ENCODE measurements around the gene NOS1.
"Not testable (repeated sequence)": the region's sequence is repeated elsewhere in the genome, so short reads cannot be mapped to it uniquely, and the experiment has no call there.

The NOS1 gene

DNA sequence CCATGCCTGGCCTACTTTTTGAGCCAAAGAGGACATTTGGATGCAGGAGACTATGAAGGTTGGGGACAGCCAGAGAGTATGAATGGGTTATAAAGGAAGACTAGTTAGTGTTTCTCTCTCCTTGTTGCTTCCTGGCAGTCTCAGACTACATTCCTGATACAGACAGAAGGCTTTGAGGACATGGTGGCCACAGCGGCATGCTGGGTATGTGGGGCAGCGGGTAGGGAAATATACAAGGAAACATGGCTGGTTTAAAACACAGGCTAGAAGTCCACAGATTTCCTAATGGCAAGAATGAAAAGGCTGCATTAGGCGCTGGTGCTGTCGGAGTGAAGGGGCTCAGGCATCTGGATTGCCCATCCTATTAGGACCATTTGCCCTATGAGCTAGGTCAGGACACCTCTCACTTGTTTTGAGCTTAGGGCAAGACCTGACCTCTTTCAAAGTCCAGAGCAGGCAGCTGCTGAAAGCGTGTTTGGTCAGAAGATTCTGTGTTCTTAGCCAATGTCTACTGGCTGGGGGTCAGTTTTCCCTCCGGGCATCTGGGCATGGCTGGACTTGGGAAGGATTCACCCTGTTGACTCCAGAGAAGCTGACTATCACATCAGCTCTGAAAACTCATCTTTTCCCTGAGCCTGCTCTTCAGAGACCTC is 151.0 kb downstream of the NOS1 start:
- DNase-seq (ENCODE audit: low spot score) (no peak), FAIRE-seq (no peak)

DNA sequence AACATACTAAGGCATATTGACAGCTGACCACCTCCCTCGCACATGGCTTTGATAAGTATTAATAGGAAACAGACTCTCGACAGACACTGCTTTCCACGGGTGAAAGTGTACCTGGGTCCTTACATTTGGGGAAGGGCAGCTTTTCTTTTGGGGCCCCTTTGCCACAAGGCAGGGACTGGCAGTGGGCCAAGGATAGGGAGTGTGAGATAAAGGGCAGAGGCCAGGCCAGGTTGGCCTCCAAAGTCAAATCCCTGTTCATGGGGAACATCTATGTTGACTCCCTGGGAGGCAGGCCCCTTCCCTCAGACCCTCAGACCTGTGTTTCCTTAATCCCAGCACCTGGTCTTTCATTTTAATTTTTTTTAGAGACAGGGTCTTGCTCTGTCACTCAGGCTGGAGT is 151.8 kb downstream of the NOS1 start:
- FAIRE-seq (no peak), DNase-seq (ENCODE audit: low spot score) (no peak)

DNA sequence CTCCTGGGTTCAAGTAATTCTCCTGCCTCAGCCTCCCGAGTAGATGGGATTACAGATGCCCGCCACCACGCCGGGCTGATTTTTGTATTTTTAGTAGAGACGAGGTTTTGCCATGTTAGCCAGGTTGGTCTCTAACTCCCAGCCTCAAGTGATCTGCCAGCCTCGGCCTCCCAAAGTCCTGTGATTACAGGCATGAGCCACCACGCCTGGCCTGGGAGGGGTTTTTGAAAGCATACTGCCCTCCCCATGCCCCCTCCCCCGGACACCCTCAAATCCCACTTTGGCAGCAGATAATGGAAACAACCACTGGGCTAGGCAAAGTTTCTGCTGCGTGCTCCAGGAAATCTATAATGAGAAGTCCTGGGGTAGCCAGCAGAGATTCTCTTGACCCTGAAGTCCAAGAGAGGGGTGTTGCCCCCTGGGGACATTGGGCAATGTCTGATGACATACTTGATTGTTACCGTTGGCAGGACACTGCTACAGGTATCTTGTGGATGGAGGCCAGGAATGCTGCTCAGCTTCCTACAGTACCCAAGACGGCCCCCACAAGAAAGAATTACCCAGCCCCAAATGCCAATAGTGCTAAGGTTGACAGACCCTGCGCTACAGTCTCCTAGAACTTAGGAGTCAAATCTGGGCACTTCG is 152.5 kb downstream of the NOS1 start:
- no peak for DNase-seq (ENCODE audit: low spot score)
- FAIRE-seq, result no peak

DNA sequence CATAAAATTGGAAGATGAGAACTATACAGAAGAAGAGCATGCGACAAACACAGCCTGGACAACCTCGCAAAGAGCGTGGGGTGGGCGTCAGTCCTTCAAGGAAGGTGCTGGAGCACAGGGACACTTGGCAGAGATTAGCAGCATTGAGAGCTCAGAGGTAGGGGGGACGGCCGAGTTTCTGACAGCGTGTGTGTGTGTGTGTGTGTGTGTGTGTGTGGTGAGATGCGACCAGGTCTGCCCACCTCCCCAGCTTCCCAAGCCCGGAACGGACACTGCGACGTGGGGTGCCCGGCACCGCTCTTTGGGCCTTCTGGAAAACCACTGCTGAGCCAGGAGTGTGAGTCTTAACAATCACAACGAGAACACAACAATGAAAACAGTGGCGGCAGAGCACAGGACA is 153.2 kb downstream of the NOS1 start:
- FAIRE-seq (no peak), DNase-seq (ENCODE audit: low spot score) (no peak)

DNA sequence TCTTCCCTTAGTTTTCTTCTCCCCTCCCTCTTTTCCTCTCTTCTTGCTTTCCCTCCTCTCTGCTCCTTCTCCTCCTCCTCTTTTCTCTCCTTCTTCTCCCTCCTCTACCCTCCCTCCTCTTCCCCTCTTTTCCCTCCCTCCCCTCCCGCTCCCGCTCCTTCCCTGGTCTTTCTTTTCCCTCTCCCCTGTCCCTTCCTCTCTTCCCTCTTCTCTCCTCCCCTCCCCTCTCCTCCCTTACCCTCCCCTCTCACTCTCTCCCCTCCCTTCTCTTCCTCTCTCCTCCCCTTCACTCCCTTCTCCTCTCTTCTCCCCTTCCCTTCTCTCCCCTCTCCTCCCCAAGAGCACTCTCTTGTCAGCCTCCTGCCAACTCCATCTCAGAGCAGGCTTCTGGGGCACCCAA is 153.8 kb downstream of the NOS1 start:
- FAIRE-seq (no peak), DNase-seq (ENCODE audit: low spot score) (no peak)

DNA sequence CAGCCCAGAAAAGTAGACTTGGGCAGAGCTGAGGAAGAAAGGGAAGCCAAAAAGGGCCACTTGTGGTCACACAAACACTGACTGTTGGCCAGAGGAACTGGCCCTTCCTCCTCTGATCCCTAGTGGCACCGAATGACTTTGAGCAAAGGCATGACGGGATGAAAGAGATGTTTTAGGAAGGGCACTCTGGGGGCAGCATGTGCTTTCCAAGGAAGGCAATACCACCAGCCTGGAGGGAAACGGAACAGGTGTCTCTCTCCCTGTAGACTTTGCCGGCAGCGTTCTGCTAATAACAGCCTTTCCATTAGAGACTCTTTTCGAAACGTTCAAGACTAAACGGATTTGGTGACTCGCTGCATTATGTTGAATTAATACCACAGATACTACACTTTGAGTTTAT is 158.9 kb downstream of the NOS1 start:
- no peak for DNase-seq (ENCODE audit: low spot score)
- no peak for FAIRE-seq

DNA sequence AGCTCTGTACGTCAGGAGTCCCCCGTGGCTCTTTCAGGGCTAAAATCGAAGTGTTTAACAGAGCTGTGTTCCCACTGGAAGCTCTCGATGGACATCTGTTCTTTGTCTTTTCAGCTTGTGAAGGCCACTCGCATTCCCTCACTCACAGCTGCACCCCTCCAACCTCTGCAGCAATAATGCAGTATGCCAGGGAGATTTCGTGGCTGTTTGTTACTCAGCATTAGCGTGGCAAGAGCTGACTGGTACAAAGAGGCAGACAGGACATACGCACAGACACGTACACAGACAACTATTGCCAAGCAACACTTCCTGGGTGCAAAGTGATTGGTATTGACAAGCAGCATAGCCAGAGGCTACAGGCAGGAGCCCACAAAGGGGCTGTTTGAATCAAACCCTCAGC is 159.4 kb downstream of the NOS1 start:
- no peak for DNase-seq (ENCODE audit: low spot score)

DNA sequence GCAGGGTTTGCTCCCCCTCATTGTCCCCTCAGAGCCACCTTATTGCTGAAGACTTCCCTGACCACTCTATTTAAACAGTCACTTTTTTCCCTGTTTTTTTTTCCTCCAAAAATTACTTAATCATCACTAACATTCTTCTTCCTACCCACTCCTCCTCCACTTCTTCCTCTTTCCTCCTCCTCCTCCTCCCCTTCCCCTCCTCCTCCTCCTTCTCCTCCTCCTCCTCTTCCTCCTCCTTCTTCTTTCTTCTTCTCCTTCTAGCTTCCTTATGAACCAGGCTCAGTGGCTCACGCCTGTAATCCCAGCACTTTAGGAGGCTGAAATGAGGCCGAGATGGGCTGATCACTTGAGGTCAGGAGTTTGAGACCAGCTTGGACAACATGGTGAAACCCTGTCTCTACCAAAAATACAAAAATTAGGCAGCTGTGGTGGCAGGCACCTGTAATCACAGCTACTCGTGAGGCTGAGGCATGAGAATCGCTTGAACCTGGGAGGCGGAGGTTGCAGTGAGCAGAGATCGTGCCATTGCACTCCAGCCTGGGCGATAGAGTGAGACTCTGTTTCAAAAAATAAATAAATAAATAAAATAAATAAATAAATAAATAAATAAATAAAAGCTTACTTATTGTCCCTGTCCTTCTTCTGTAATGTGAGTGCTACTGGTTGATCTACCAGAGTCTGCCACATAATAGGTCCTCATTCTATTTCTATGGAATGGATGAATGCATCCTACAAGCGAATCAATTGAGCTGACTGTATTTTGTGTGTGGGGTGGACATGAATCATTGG is 161.3 kb downstream of the NOS1 start:
- DNase-seq (ENCODE audit: low spot score); FAIRE-seq: not testable (repeated sequence)

More for the DNA sequence above, 159.4 kb downstream of the NOS1 start:
- no peak for FAIRE-seq

DNA sequence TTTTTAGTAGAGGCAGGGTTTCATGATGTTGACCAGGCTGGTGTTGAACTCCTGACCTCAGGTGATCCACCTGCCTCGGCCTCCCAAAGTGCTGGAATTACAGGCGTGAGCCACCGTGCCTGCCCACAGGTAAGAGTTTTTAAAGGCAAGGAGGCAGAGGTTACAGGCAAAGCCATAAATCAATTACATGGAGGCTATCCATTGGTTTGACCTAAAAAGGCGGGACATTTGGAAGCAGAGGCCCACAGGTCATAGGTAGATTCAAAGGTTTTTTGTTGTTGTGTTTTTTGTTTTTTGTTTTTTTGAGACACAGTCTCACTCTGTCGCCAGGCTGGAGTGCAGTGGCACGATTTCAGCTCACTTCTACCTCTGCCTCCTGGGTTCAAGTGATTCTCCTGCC is 165.1 kb downstream of the NOS1 start:
- not testable (repeated sequence) for DNase-seq (ENCODE audit: low spot score); FAIRE-seq

DNA sequence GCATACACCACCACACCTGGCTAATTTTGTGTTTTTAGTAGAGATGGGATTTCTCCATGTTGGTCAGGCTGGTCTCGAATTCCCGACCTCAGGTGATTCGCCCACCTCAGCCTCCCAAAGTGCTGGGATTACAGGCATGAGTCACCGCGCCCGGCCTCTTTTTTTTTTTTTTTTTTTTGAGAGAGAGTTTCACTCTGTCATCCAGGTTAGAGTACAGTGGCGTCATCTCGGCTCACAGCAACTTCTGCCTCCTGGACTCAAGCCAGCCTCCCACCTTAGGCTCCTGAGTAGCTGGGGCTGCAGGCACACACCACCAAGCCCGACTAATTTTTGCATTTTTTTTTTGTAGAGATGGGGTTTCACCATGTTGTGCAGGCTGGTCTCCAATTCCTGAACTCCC is 166.4 kb downstream of the NOS1 start:
- DNase-seq (ENCODE audit: low spot score); FAIRE-seq: not testable (repeated sequence)

DNA sequence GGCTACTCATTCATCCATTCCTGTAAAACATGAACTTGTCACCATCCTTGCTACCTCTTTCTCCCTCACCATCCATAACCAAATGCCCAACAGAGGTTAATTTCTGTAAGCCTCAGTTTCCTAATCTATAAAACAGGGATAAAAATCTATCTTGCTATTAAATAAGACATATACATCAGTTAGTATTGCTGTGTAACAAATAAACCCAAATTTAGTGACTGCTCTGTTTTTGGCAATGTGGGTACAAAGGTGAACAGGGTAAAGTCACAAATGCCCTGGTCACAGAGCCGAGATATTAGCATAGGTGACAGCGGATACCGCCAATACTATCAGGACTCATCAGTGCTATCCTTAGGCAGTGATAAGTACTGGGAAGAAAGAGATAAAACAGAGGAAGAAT is 167.5 kb downstream of the NOS1 start:
- DNase-seq (ENCODE audit: low spot score) (no peak), FAIRE-seq (no peak)

DNA sequence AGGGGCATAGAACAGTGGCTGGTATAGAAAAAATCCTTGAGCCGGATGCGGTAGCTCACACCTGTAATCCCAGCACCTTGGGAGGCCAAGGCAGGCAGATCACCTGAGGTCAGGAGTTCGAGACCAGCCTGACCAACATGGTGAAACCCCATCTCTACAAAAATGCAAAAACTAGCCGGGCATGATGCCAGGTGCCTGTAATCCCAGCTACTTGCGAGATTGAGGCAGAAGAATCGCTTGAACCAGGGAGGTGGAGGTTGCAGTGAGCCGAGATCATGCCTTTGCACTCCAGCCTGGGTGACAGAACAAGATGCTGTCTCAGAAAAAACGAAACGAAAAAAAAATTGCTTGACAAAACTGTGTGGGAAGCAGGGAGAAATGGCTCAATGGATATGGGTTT is 168.8 kb downstream of the NOS1 start:
- not testable (repeated sequence) for FAIRE-seq; DNase-seq (ENCODE audit: low spot score)

DNA sequence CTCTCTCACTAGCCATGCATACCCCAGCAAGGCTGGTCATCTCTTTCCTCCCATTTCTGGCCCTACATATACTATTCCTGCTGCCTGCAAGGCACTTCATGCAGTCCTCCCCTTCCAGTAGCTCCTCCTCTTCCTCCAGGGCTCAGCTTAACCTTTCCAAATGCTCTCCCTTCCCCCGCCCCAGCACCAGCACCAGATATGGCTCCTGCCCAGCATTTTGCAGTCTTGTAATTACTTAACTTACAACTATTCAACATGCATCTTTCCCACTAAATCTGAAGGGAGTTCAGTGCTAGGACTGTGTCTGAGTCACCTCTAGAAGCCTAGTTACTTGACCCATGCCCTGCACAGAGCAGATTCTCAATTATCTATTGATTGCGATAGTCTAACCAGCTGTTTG is 169.4 kb downstream of the NOS1 start:
- FAIRE-seq, result no peak
- no peak for DNase-seq (ENCODE audit: low spot score)

DNA sequence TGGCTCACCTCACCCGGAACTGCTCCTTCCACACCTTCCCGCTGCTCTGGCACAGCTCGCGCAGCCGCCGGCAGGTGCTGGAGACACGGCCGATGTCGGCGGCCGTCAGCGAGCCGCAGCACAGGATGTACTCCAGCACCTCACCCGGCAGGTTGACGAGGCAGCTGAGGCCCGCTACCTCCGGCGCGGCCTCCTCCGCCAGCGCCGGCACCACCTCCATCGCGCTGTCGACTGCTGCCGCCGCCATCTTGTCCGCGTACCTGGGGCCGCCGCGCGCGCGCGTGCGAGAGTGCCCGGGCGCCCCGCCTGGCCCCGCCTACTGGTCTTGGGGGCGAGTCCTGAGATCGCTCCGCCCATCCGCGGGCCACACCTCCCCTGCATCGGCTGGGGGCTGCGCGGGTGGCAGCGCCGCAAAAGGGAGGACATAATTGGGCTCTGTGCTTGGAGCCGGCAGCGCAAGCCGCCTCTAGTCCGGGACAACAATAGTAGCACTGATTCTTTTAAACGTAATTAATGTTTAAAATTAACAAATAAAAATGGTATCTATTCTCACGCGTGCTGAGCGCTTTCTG is 171.1 kb downstream of the NOS1 start, which contains the start of gene FBXO21:
Gene FBXO21, minus strand, starts transcription at position 261 of the 572 bp plus-strand sequence. Its CDS starts 14 bp downstream, at position 247.
- no peak for FAIRE-seq

DNA sequence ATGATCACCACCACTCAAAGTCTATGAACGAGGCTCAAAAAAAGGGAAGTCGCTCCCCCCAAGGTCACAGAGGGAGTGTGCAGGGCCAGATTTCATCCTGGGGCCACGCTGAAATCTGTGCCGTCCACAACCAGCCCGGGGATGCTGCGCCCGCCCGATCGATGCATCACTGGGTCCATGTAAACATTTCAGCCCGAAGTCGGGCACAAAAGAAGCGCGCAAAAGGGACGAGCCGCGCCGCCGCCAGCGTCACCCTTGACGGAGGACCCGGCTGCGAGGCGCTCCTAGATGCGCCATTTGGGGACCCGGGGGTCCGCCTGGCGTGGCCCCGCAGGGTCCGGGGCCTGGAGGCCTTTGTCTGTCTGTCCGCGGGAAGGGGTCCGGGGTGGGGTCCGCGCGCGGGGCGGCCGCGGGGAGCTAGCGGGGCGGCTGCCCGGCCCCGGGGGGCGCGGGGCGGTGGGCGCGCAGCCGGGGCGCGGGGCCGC is 171.7 kb downstream of the NOS1 start:
- no peak for FAIRE-seq
- DNase-seq (ENCODE audit: low spot score), result no peak

More for the DNA sequence above, 171.1 kb downstream of the NOS1 start, which contains the start of gene FBXO21:
- peak; percentile 54 for DNase-seq (ENCODE audit: low spot score)

DNA sequence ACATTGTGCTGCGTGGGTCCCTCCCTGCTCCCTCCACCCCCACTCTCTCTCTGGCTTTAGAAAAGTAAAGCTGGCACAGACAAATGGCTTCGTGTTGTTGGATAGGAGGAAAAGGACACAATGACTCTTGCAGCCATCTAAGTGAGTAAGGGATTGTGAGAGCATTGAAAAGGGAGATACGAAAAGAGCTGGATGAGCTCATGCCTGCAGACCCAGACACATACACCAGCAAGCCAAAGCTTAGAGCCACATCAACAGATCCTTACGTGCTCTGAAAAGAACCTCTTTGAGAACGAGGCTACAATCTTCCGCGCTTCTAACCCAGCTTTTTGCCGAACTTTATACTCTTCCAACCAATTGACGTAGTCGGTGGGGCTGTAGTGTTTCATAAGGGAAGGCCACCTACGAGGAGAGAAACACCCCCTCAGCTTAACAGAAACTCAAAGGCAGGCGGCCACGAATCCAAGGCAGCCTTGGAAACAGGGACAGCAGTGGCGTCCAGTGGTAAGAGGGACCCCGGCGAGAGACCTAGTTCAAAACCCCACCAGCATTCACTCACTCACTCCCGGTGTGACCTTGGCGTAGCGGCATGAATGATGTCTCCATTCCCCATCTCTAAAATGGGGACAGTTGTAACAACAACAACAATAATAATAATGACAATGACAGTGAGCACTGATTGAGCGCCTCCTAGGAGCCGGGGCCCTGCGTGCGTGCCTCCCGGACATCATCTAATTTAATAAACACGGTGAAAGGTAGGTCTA is 172.3 kb downstream of the NOS1 start:
- FAIRE-seq (no peak), DNase-seq (ENCODE audit: low spot score) (no peak)

DNA sequence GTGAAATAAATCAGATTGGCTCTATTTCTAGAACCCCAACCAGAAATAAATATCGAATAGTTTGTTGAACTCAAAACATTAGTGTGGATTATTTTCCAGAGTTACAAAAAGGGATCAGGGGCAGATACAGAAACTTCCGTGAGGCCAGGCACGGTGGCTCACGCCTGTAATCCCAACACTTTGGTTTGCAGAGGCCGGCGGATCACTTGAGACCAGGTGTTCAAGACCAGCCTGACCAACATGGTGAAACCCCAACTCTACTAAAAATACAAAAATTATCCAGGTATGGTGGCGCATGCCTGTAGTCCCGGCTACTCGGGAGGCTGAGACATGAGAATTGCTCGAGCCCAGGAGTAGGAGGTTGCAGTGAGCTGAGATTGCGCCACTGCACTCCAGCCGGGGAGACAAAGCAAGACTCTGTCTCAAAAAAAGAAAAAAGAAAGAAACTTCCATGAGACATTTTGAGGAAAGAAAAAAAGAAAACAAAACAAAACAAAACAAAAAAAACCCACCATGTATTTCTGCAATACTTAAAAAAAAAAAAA is 173.2 kb downstream of the NOS1 start:
- FAIRE-seq (no peak), DNase-seq (ENCODE audit: low spot score) (no peak)

DNA sequence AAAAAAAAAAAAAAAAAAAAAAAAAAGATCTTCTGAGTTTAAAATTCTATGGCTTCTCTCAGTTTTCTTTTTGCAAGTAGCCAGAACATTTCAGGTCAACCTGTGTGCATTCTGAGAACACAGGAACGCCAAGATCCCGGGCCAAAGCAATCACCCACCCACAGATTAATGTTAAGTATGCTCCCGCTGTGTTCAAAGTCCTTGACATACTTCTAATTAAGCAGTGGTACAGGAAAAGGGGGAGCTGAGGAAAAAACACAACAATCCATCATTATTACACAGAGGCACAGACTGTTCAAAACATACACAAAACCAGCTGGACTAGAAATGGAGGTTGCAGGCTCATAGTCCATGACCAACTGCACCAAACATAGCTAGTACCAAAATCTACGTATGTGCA is 174.0 kb downstream of the NOS1 start:
- DNase-seq (ENCODE audit: low spot score) (no peak), FAIRE-seq (no peak)

DNA sequence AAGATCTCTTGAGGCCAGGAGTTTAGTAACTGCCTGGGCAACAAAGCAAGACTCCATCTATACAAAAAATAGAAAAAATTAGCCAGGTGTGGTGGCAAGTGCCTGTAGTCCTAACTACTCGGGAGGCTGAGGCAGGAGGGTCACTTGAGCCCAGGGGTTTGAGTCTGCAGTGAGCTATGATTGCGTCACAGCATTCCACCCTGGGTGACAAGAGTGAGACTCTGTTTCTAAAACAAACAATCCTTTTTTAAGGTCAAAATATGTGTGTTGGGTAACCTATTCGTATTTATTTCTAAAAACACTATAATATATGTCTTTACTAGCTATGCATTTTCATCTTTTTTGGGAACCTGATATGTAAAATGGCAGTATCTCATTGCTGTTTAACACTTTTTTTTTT is 178.6 kb downstream of the NOS1 start:
- no peak for FAIRE-seq

DNA sequence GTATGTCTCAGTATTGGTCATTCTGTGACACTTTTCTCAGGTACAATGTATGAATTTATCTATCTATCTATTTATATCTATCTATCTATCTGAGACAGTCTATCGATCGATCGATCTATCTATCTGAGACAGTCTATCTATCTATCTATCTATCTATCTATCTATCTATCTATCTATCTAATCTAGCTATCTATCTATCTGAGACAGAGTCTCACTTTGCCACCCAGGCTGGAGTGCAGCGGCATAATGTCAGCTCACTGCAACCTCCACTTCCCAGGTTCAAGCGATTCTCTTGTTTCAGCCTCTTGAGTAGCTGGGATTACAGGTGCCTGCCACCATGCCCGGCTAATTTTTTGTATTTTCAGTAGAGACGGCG is 180.0 kb downstream of the NOS1 start:
- DNase-seq (ENCODE audit: low spot score); FAIRE-seq: not testable (repeated sequence)

More for the DNA sequence above, 178.6 kb downstream of the NOS1 start:
- DNase-seq (ENCODE audit: low spot score), result no peak

All from RCC 7860 (cell line).